Measurements from ENCODE around the gene IGLL1. TPM values are rescaled to one million over a fixed set of nuclear protein-coding genes. Genes with fewer than 3 reads are reported as not detected.

Gene IGLL1
- total RNA-seq, 4 donors from 2014 or later = not detected

DNA sequence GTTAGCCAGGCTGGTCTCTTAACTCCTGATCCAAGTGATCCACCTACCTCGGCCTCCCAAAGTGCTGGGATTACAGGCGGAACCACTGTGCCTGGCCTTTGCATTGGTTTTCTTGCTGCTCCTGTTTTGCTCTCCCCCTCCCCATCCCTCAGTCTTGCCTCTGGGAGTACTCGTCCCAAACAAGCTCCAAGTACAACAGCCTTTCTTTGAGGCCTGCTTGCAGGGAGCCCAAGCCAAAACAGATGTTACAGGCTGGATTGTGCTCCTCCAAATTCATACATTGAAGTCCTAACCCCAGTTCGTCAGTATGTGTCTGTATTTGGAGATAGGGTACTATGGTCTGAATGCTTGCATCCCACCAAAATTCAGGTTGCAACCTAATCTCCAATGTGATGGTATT is 8.6 kb downstream of the IGLL1 start:
- TF ChIP-seq CTCF (IDR thresholded peaks at IDR 0.05) = no peak
- no peak for DNase-seq (ENCODE audit: low spot score)
- ATAC-seq (ENCODE audit: low FRiP score) = no peak

- DNase-seq (ENCODE audit: low spot score) = no peak
- TF ChIP-seq CTCF (IDR thresholded peaks at IDR 0.05) = no peak
Measured at GRCh38 chr22:23570681-23571080, 9.4 kb downstream of the IGLL1 start.

DNA sequence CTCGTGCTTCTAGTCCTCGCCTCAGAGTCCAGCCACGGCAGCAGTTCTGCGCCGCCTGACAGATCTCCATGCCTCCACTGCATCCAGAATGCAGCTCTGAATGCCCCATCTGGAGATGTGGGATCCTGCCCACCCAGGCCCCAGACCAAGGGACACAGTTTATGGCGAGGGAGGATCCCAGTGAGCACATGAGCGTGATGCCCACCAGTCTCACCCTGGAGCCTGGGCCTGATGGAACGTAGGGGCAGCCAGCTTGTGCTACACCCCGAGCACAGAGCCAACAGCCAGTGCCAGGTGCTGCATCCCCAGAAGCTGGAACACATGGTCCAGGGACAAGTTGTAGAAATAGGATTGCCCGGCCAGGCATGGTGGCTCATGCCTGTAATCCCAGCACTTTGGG is 10.4 kb downstream of the IGLL1 start:
- ATAC-seq (ENCODE audit: low FRiP score) (no peak), DNase-seq (ENCODE audit: low spot score) (no peak)
- no peak for TF ChIP-seq CTCF (IDR thresholded peaks at IDR 0.05)

More at GRCh38 chr22:23570681-23571080, 9.4 kb downstream of the IGLL1 start:
- no peak for ATAC-seq (ENCODE audit: low FRiP score)

DNA sequence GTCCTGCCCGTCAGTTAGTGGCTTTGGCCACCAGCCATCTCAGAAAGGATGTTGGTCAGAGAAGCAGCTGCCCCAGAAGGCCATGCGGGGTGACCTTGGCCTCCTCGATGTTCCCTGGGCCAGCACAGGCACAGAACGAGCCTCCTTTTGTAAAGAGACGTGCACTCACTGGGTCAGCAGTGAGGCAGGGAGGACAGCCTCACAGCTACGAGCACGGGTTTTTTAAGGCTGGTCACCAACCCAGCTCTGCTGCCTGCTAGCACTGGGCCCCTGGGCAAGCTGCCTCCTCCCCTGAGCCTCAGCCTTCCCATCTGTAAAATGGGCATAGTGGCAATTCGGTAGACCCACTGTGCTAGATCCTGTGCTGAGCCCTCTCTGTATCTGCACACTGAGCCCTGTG is 10.8 kb downstream of the IGLL1 start:
- no peak for TF ChIP-seq CTCF (IDR thresholded peaks at IDR 0.05)
- ATAC-seq (ENCODE audit: low FRiP score) (no peak), DNase-seq (ENCODE audit: low spot score) (no peak)

DNA sequence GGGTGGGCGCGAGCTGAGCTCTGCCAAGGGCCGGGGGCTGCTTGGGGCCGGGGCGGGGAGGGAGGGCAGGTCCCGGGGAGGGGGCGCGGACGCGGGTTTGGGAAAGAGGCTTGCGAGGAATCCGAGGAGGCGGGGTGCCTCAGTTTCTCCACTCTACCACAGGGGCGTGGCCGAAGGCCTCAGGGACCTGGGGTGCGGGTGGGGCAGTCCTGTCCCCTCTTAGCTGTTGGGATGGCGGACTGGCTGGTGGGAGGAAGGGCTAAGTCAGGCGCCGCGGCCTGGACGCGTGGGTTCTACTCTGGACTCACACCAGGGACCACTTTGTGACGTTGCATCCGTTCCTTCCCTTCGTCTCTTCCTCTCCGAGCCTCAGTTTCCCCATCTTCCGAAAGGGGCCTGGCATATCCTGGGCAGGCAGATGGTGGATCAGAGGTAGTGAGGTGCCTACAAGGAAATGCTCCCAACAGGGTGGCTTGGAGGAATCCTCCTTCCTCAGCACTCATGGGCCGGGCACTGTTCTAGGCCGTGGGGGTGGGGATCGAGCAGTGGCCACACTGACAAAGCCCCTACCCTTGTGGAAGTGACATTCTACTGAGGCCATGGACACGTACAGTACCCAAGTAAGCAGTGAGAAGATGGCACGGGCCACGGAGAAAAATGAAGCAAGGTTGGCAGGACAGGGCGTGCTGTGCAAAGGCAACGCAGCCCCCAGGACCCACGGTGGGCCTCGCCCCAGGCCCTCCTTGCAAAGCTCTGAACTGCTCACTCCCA is 13.2 kb downstream of the IGLL1 start:
- DNase-seq (ENCODE audit: low spot score) (no peak), ATAC-seq (ENCODE audit: low FRiP score) (no peak)
- no peak for TF ChIP-seq CTCF (IDR thresholded peaks at IDR 0.05)

- ATAC-seq (ENCODE audit: low FRiP score) (no peak), DNase-seq (ENCODE audit: low spot score) (no peak)
- no peak for TF ChIP-seq CTCF (IDR thresholded peaks at IDR 0.05)
Measured at GRCh38 chr22:23565915-23566704, 14.0 kb downstream of the IGLL1 start.
